Adipocyte (in vitro differentiated cells): ENCODE data around the gene ANKRD17.
A peak's percentile ranks its signal among the peaks of the same experiment; 100 is the strongest.

Experiments used
- DNase-seq: peaks from one replicate; pipeline ENCODE4 v3.0.0-alpha.2; 2015; ENCODE audit warnings: low read depth
- H3K27me3 ChIP-seq: replicated peaks from 2 replicates; pipeline ENCODE4 v1.7.0; 2013; ENCODE audit warnings: mild to moderate bottlenecking, low read length, moderate library complexity; ENCODE audit not compliant: control insufficient read depth, insufficient read depth
- H3K36me3 ChIP-seq: 2 replicates; pipeline ENCODE4 v1.7.0; 2013; ENCODE audit warnings: low read length, mild to moderate bottlenecking, moderate library complexity; ENCODE audit not compliant: control insufficient read depth, insufficient read depth, severe bottlenecking
- H3K4me1 ChIP-seq: 2 replicates; pipeline ENCODE4 v1.7.0; 2013; ENCODE audit warnings: mild to moderate bottlenecking, low read length, moderate library complexity; ENCODE audit not compliant: control insufficient read depth, insufficient read depth
- H3K4me3 ChIP-seq: 2 replicates; pipeline ENCODE4 v1.7.0; 2013; ENCODE audit warnings: mild to moderate bottlenecking, low read length, moderate library complexity
- H3K9ac ChIP-seq: 2 replicates; pipeline ENCODE4 v1.7.0; 2013; ENCODE audit warnings: mild to moderate bottlenecking, low read length, moderate library complexity
- H3K9me3 ChIP-seq: 2 replicates; pipeline ENCODE4 v1.7.0; 2013; ENCODE audit warnings: mild to moderate bottlenecking, low read length, moderate library complexity; ENCODE audit not compliant: control insufficient read depth

The ANKRD17 gene

GRCh38 chr4:73156394-73156793, 102.2 kb downstream of the ANKRD17 start:
- no peak overlapping the region for H3K9ac ChIP-seq
- H3K4me3 ChIP-seq = no peak overlapping the region
- DNase-seq = no peak
- H3K4me1 ChIP-seq = peaks cover 1% of the 10 kb centered on the region
- no peaks in the 10 kb centered on the region for H3K27me3 ChIP-seq
- H3K9me3 ChIP-seq = no peaks in the 10 kb centered on the region
- H3K36me3 ChIP-seq = peaks cover 70% of the 10 kb centered on the region

DNA sequence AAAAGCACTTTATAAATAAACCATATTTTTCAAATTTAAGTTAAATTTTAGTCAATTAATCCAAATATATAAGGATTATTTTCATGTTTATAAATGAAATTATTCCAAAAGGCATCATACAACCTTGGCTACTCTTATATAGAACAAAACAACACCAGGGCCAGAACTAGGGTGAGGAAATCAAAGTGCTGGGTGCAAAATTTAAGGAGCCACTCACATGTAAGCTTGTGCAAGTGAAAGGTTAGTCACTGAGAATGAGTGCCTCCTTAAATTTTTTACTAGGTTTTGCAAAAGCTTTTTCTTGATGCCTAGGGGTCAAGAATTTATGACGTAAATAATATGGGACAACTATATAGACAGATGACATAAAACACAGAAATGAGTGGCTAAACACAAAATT, 105.7 kb downstream of the ANKRD17 start:
- Histone ChIP-seq H3K27me3 (no peaks in the 10 kb centered on the region), H3K9ac (no peak overlapping the region), H3K36me3 (peaks cover 75% of the 10 kb centered on the region), H3K4me3 (no peak overlapping the region), H3K9me3 (no peaks in the 10 kb centered on the region), H3K4me1 (peaks cover 6% of the 10 kb centered on the region)
- DNase-seq = no peak

GRCh38 chr4:73142995-73143547, 115.5 kb downstream of the ANKRD17 start:
- DNase-seq = peak; percentile 31
- Histone ChIP-seq H3K9me3 (no peaks in the 10 kb centered on the region), H3K4me3 (no peak overlapping the region), H3K36me3 (peaks cover 89% of the 10 kb centered on the region), H3K9ac (no peak overlapping the region), H3K4me1 (peaks cover 22% of the 10 kb centered on the region), H3K27me3 (no peaks in the 10 kb centered on the region)

DNA sequence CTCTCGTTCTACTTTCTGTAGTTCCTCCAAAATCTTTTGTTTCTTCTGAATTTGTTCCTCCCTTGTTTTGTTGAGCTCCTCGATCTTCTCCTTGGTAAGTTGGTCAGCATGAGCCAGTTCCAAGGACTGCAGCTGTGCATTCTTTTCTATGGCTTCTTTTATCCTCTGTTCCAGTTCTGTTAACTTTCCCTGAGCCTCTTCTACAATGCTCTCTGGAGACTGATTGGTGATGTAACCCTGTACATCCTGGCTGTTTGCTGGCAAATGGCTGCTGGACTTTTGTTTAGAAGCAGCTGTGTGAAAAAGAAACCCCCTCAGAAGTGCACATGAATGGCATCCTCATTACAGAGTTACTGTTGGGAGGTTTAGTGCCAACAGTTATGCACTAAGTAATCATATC, 118.6 kb downstream of the ANKRD17 start:
- H3K9me3 ChIP-seq = no peaks in the 10 kb centered on the region
- DNase-seq = peak; percentile 24
- peaks cover 16% of the 10 kb centered on the region for H3K4me1 ChIP-seq
- peaks cover 96% of the 10 kb centered on the region for H3K36me3 ChIP-seq
- no peaks in the 10 kb centered on the region for H3K27me3 ChIP-seq
- H3K9ac ChIP-seq = no peak overlapping the region
- no peak overlapping the region for H3K4me3 ChIP-seq

GRCh38 chr4:73139245-73139644, 119.4 kb downstream of the ANKRD17 start:
- Histone ChIP-seq H3K9ac (no peak overlapping the region), H3K9me3 (no peaks in the 10 kb centered on the region), H3K4me1 (peaks cover 16% of the 10 kb centered on the region), H3K27me3 (no peaks in the 10 kb centered on the region), H3K36me3 (peaks cover 96% of the 10 kb centered on the region), H3K4me3 (no peak overlapping the region)
- DNase-seq = no peak

GRCh38 chr4:73137121-73137520, 121.5 kb downstream of the ANKRD17 start:
- Histone ChIP-seq H3K27me3 (no peaks in the 10 kb centered on the region), H3K4me1 (peaks cover 16% of the 10 kb centered on the region), H3K9ac (no peak overlapping the region), H3K4me3 (no peak overlapping the region), H3K36me3 (peaks cover 89% of the 10 kb centered on the region), H3K9me3 (no peaks in the 10 kb centered on the region)
- DNase-seq = no peak

- H3K4me3 ChIP-seq = no peak overlapping the region
- no peak for DNase-seq
- H3K36me3 ChIP-seq = peaks cover 82% of the 10 kb centered on the region
- H3K9ac ChIP-seq = no peak overlapping the region
- H3K9me3 ChIP-seq = no peaks in the 10 kb centered on the region
- no peaks in the 10 kb centered on the region for H3K27me3 ChIP-seq
- H3K4me1 ChIP-seq = peaks cover under 1% of the 10 kb centered on the region
These were observed 124.8 kb downstream of the ANKRD17 start for GRCh38 chr4:73133784-73134183.

- no peak overlapping the region for H3K4me3 ChIP-seq
- peaks cover 70% of the 10 kb centered on the region for H3K36me3 ChIP-seq
- no peaks in the 10 kb centered on the region for H3K4me1 ChIP-seq
- no peak for DNase-seq
- no peaks in the 10 kb centered on the region for H3K9me3 ChIP-seq
- no peaks in the 10 kb centered on the region for H3K27me3 ChIP-seq
- no peak overlapping the region for H3K9ac ChIP-seq
These were observed 127.3 kb downstream of the ANKRD17 start for GRCh38 chr4:73131281-73131680.

DNA sequence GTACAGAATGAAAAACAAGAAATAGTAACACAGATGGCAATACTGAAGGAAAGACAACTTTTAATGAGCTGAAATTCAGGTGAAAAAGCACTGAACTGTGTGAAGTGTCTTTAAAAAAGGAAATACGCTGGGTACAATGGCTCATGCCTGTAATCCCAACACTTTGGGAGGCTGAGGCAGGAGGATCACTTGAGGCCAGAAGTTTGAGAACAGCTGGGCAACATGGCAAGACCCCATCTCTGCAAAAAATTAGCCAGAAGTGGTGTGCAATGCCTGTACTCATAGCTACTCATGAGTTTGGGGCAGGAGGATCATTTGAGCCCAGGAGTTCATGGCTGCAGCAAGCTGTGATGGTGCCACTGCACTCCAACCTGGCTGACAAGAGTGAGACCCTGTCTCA, 129.3 kb downstream of the ANKRD17 start:
- H3K36me3 ChIP-seq = peaks cover 68% of the 10 kb centered on the region
- no peak overlapping the region for H3K4me3 ChIP-seq
- DNase-seq = no peak

DNA sequence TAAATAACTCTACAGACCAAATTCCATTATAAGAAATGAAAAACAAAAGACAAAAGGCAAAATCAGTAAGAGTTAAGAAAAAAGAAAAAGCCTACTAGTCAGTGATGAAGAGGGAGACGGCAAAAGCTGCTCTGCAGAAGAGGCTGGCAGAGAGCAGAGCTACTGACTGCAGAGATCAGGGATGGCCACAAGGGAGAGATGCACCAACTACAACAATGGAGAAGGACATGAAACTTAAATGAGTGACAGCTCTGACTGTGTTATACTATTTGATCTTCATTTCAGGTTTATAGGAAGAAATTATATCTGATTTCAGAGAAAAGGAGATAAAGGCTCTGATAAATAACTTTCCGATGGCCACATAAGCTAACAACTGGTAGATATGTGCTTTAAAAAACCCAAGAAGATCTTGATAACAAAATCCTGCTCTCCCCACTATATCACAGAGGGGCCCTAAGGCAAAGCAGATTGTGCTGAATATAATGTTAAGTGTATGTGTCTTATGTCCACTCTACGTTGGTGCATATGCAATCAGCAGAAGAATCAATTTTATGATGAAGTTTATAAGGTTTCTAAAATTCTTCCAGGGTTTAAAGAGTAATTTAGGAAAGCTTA, 130.7 kb downstream of the ANKRD17 start:
- Histone ChIP-seq H3K9ac (no peak overlapping the region), H3K4me1 (no peaks in the 10 kb centered on the region), H3K4me3 (no peak overlapping the region), H3K9me3 (no peaks in the 10 kb centered on the region), H3K36me3 (peaks cover 73% of the 10 kb centered on the region), H3K27me3 (no peaks in the 10 kb centered on the region)
- DNase-seq = peak; percentile 25

More for the DNA sequence above, 129.3 kb downstream of the ANKRD17 start:
- Histone ChIP-seq H3K4me1 (no peaks in the 10 kb centered on the region), H3K9ac (no peak overlapping the region), H3K9me3 (no peaks in the 10 kb centered on the region), H3K27me3 (no peaks in the 10 kb centered on the region)

GRCh38 chr4:73109493-73109892, 149.1 kb downstream of the ANKRD17 start:
- Histone ChIP-seq H3K36me3 (peaks cover 94% of the 10 kb centered on the region), H3K4me1 (no peaks in the 10 kb centered on the region), H3K9me3 (no peaks in the 10 kb centered on the region), H3K27me3 (no peaks in the 10 kb centered on the region), H3K9ac (no peak overlapping the region), H3K4me3 (no peak overlapping the region)
- DNase-seq = no peak

DNA sequence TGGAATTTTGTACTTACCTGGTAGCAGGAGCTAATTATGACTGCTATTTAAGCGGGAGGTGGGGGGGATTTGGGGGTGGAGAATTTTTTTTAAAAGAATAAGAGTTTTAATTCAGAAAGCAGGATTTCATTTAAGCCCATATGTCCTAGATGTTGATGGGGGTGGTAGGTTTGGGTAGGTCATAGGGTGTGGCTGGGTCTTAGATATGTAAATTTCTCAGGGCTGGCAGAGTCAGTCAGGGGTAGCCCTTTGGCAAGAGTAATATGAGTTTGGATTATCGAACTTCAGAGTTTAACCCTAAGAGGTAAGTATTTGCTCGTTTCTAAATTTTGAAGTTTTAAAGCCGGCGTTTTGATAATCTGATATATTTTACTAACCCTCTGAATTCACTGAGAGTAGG, 153.9 kb downstream of the ANKRD17 start:
- peaks cover 5% of the 10 kb centered on the region for H3K4me1 ChIP-seq
- H3K4me3 ChIP-seq = no peak overlapping the region
- H3K36me3 ChIP-seq = peaks cover 85% of the 10 kb centered on the region
- H3K27me3 ChIP-seq = no peaks in the 10 kb centered on the region
- DNase-seq = no peak
- no peak overlapping the region for H3K9ac ChIP-seq
- no peaks in the 10 kb centered on the region for H3K9me3 ChIP-seq
